ENCODE results near the gene TOMM34. TPM values are rescaled to one million over a fixed set of nuclear protein-coding genes. Genes with fewer than 3 reads are reported as not detected.

TOMM34 gene
- total and polyA plus RNA-seq, 9 of the 15 experiments (the other 6 are each of a cell fraction or from before 2014, with no cell fraction given), result 18.1 to 69.4 (median 41.7) TPM

GRCh38 chr20:44948513-44948912 is 11.7 kb downstream of the TOMM34 start (continued):
- TF ChIP-seq, protein P1, sequence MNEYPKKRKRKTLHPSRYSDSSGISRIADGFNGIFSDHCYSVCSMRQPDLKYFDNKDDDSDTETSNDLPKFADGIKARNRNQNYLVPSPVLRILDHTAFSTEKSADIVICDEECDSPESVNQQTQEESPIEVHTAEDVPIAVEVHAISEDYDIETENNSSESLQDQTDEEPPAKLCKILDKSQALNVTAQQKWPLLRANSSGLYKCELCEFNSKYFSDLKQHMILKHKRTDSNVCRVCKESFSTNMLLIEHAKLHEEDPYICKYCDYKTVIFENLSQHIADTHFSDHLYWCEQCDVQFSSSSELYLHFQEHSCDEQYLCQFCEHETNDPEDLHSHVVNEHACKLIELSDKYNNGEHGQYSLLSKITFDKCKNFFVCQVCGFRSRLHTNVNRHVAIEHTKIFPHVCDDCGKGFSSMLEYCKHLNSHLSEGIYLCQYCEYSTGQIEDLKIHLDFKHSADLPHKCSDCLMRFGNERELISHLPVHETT (CRISPR knock-in tag; conservative IDR thresholded peaks at IDR 0.05 in 1 of 2, IDR thresholded peaks at IDR 0.05 in 1 of 2), result no peak
- TF ChIP-seq, protein P2, sequence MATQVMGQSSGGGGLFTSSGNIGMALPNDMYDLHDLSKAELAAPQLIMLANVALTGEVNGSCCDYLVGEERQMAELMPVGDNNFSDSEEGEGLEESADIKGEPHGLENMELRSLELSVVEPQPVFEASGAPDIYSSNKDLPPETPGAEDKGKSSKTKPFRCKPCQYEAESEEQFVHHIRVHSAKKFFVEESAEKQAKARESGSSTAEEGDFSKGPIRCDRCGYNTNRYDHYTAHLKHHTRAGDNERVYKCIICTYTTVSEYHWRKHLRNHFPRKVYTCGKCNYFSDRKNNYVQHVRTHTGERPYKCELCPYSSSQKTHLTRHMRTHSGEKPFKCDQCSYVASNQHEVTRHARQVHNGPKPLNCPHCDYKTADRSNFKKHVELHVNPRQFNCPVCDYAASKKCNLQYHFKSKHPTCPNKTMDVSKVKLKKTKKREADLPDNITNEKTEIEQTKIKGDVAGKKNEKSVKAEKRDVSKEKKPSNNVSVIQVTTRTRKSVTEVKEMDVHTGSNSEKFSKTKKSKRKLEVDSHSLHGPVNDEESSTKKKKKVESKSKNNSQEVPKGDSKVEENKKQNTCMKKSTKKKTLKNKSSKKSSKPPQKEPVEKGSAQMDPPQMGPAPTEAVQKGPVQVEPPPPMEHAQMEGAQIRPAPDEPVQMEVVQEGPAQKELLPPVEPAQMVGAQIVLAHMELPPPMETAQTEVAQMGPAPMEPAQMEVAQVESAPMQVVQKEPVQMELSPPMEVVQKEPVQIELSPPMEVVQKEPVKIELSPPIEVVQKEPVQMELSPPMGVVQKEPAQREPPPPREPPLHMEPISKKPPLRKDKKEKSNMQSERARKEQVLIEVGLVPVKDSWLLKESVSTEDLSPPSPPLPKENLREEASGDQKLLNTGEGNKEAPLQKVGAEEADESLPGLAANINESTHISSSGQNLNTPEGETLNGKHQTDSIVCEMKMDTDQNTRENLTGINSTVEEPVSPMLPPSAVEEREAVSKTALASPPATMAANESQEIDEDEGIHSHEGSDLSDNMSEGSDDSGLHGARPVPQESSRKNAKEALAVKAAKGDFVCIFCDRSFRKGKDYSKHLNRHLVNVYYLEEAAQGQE (IDR thresholded peaks at IDR 0.05; ENCODE audit: borderline replicate concordance), result no peak
- TF ChIP-seq, protein P2 (CRISPR knock-in tag; IDR thresholded peaks at IDR 0.05; ENCODE audit: low read depth), result no peak
- TF ChIP-seq STAT5A (IDR thresholded peaks at IDR 0.05; ENCODE audit: borderline replicate concordance, low read length) (no peak), ZBTB11 (CRISPR knock-in tag; IDR thresholded peaks at IDR 0.05) (no peak)
